RWPE1 (cell line): ENCODE results near the gene PDZD2.

Experiments
- CTCF ChIA-PET: fragments of 350-600 bp; sonication (Branson Sonifier 250); formaldehyde crosslinking; extraction: SDS; loops from one replicate; lab custom pipeline; 2021; lab: Yijun Ruan, JAX
- POLR2A ChIA-PET: fragments of 400-600 bp; formaldehyde crosslinking; extraction: SDS; loops from one replicate; lab custom pipeline; 2020; ENCODE audit warnings: antibody characterized with exemption; ENCODE audit not compliant: low non-redundant PET; lab: Yijun Ruan, JAX
- DNase-seq: peaks from one replicate; pipeline ENCODE4 v3.0.0; 2012; ENCODE audit warnings: low spot score
- H3K27ac ChIP-seq: fragments of 450-650 bp; 2 replicates; pipeline ENCODE4 v1.5.1; 2017
- TF ChIP-seq, protein P1 (sequence below): fragments of 450-650 bp; conservative IDR thresholded peaks from 2 replicates; pipeline ENCODE4 v1.5.1; 2017; ENCODE audit warnings: low read depth, mild to moderate bottlenecking

Gene PDZD2

DNA sequence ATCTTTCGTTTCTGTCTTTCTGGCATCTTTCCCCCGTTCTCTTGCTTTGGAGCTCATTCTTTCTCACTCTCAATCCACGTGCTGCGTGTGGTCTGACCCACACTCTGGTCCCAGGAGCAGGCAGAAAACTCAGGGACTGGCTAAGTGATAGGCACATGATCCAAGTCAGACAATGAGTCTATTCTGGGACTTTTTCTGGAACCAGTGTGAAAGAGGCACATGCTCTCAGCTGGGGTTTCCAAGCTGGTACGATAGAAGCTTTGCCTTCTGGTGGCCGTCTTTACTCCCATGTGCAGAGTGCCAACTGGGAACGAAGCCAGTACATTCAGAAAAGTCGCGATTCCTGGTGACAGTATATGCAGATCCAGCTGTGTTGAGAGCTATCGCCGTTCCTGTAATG lies 94.4 kb downstream of the PDZD2 start:
- CTCF ChIA-PET, result interaction anchor here (0.5 to 0.7 kb wide), 3 partner anchors 62 to 868 kb away, joined by 3 read pairs; no protein-coding TSS in a partner anchor

DNA sequence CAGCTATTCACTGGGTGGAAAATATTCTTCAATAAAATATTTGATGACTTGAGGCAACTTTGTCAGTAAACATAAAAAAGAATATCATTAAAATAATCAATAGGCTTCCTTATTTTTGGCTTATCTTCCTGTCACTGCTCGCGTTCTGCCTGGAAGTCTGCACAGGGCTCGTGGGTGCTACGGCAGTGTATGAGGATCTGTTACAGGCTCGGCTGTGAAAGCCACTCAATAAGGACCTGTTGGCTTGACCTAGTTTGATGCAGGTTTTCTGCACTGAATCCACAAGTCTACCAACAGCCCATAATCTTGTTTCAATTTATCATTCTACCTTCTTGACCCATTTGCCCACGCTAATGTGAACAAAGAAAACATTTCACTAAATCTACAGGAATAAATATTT lies 97.2 kb downstream of the PDZD2 start:
- H3K27ac ChIP-seq, result no peak overlapping the region
- TF ChIP-seq, protein P1, sequence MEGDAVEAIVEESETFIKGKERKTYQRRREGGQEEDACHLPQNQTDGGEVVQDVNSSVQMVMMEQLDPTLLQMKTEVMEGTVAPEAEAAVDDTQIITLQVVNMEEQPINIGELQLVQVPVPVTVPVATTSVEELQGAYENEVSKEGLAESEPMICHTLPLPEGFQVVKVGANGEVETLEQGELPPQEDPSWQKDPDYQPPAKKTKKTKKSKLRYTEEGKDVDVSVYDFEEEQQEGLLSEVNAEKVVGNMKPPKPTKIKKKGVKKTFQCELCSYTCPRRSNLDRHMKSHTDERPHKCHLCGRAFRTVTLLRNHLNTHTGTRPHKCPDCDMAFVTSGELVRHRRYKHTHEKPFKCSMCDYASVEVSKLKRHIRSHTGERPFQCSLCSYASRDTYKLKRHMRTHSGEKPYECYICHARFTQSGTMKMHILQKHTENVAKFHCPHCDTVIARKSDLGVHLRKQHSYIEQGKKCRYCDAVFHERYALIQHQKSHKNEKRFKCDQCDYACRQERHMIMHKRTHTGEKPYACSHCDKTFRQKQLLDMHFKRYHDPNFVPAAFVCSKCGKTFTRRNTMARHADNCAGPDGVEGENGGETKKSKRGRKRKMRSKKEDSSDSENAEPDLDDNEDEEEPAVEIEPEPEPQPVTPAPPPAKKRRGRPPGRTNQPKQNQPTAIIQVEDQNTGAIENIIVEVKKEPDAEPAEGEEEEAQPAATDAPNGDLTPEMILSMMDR, result no peak
- DNase-seq, result no peak
- ChIA-PET CTCF (no interaction called here), POLR2A (no interaction called here)

More for the DNA sequence above, 94.4 kb downstream of the PDZD2 start:
- no peak for DNase-seq
- POLR2A ChIA-PET, result no interaction called here
- no peak overlapping the region for H3K27ac ChIP-seq
- TF ChIP-seq, protein P1, result no peak

DNA sequence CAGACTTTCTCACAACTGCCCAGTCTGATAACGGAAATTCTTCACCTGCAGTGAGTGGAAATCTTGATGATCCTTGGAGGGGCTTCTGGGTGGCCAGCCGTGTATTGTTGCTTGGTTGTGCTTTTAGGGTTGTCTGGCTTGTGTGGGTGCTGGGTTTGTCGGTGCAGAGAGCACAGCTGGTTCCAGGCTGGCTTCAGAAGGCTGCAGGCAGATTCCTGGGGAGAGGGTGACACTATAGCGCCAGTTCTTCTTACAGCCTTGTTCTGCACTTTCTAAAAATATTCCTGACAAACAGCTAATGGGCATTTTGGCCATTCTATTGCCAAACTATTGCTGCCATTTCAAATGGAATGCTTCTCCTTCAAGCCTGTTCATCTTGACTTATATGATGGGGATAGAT lies 99.3 kb downstream of the PDZD2 start:
- TF ChIP-seq, protein P1, result no peak
- no peak for DNase-seq

DNA sequence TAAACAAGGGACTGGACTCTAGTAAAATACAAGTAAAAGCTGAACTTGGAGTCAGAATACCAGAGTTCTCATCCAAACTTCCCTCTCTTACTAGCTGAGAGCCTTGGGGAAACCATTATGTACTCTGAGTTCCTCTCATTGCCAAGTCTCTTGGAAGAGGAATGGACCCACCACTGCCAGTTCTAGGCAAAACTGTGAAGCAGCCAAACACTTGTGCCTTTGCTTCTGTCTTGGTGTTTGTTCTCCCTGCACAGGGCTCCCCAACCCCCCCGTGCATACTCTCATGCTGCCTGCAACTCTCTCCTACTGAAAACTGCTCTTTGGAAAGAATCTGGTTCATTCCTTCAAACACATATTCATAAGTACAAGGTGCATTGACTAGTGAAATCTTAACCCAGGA lies 102.6 kb downstream of the PDZD2 start:
- DNase-seq, result no peak
- H3K27ac ChIP-seq, result no peak overlapping the region
- TF ChIP-seq, protein P1, result no peak
- ChIA-PET CTCF (interaction anchor here (0.6 kb wide), 1 partner anchor 148 kb away, joined by 3 read pairs; no protein-coding TSS in a partner anchor), POLR2A (no interaction called here)

More for the DNA sequence above, 99.3 kb downstream of the PDZD2 start:
- POLR2A ChIA-PET, result no interaction called here
- CTCF ChIA-PET, result no interaction called here
- H3K27ac ChIP-seq, result no peak overlapping the region

DNA sequence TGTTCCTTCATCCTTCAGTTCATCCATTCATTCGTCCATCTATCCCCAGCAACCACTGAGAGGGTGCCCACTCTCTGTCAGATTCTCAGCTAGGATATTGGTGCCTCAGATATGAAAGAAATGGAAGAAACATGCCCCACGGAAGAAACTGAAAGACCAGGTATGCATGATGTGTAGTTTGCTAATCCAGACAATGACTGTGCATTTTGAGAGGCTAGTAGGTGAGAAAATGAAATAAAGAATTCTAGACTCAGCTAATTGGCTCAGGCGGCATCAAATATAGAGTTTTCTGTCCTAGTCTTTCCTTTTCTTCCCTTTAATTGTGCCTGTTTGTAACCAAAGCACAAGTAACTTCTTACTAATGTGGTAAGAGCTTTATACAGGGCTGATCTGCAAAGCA lies 104.7 kb downstream of the PDZD2 start:
- DNase-seq, result no peak
- CTCF ChIA-PET, result interaction anchor here (0.5 kb wide), 1 partner anchor 114 kb away, joined by 6 read pairs; no protein-coding TSS in a partner anchor
- H3K27ac ChIP-seq, result no peak overlapping the region
- POLR2A ChIA-PET, result no interaction called here
- TF ChIP-seq, protein P1, result no peak

DNA sequence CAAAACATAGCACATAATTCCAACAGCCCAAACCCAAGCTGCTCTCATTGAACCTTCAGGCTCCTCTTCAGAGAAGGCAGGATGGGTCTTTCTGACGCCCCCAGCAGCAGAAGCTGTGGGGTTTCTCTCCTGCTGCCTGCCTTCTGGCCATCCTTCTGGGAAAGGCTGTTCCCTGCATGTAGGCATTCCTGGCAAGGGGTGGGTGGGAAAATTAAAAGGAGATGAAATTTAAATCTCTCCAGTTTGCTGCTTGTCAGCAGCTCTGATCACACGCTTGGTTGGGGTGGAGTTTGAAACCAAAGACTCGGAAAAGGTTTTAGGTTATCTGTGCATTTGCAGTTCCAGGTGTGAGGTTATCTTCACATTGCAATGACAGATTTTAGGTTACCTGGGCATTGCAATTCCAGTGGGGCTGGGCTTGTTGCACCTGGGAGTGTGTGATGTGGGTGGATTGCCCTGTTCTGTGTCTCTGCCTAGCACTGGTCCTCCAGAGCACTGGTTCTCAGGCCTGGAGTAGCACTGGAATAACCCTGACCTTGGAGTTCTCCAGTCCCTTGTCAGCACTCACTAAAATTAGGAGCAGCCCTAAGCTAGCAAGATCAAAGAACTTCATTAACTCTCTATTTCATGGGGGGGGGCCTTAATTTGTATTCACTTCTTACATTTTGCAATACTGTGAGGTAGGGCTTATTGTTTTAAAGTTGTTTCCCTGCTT lies 109.7 kb downstream of the PDZD2 start:
- CTCF ChIA-PET, result no interaction called here
- no peak for DNase-seq

More for the DNA sequence above, 109.7 kb downstream of the PDZD2 start:
- H3K27ac ChIP-seq, result no peak overlapping the region
- POLR2A ChIA-PET, result no interaction called here
- TF ChIP-seq, protein P1, result no peak
